OCI-LY7 (cell line): ENCODE measurements around the gene ITSN1. TPM values are rescaled to one million over a fixed set of nuclear protein-coding genes. Genes with fewer than 3 reads are reported as not detected.

Experiments
- BruUV-seq: library from RNA; stranded (reverse); fragments of 400-500 nt; replicated peaks from 2 replicates; lab custom pipeline; 2021; lab: Mats Ljungman, UMichigan
- CTCF ChIA-PET: fragments of 300-600 bp; sonication (Branson Sonifier 250); formaldehyde crosslinking; loops from one replicate; lab custom pipeline; 2022; ENCODE audit warnings: antibody characterized with exemption; ENCODE audit not compliant: unreplicated experiment; lab: Charles Lee
- POLR2A ChIA-PET: fragments of 300-600 bp; sonication (Branson Sonifier 250); formaldehyde crosslinking; loops from one replicate; lab custom pipeline; 2022; ENCODE audit warnings: antibody characterized with exemption; lab: Charles Lee
- DNase-seq: peaks from one replicate; pipeline ENCODE4 v3.0.0-alpha.2; 2015; ENCODE audit warnings: low spot score
- H2AFZ ChIP-seq: fragments of 200-600 bp; sonication (generic), shearing (Covaris generic); 2 replicates; pipeline ENCODE4 v1.6.1; 2014; ENCODE audit warnings: mild to moderate bottlenecking, antibody characterized with exemption, low read length, moderate library complexity
- H3K27ac ChIP-seq: fragments of 200-600 bp; sonication (generic); 2 replicates; pipeline ENCODE4 v1.5.1; 2014; ENCODE audit warnings: mixed run types, low read depth, mild to moderate bottlenecking, moderate library complexity, low read length, inconsistent platforms; ENCODE audit not compliant: poor library complexity, severe bottlenecking
- H3K36me3 ChIP-seq: fragments of 200-600 bp; sonication (generic); 2 replicates; pipeline ENCODE4 v1.6.1; 2014; ENCODE audit warnings: mild to moderate bottlenecking, antibody characterized with exemption, low read length, moderate library complexity, mixed read lengths; ENCODE audit not compliant: insufficient read depth
- H3K4me1 ChIP-seq: fragments of 200-600 bp; sonication (generic); 2 replicates; pipeline ENCODE4 v1.5.1; 2014; ENCODE audit warnings: mild to moderate bottlenecking, low read length; ENCODE audit not compliant: insufficient read depth, poor library complexity, severe bottlenecking
- H3K4me2 ChIP-seq: fragments of 200-600 bp; sonication (generic); 2 replicates; pipeline ENCODE4 v1.6.1; 2014; ENCODE audit warnings: mild to moderate bottlenecking, low read length
- H3K4me3 ChIP-seq: fragments of 200-600 bp; sonication (generic); 2 replicates; pipeline ENCODE4 v1.5.1; 2014; ENCODE audit warnings: mild to moderate bottlenecking, low read depth, low read length; ENCODE audit not compliant: poor library complexity, severe bottlenecking
- H3K79me2 ChIP-seq: fragments of 200-600 bp; sonication (generic); 2 replicates; pipeline ENCODE4 v1.6.1; 2016; ENCODE audit warnings: low read depth, mild to moderate bottlenecking, low read length, moderate library complexity, mixed read lengths; ENCODE audit not compliant: insufficient read depth
- H3K9me2 ChIP-seq: fragments of 200-600 bp; sonication (generic); 2 replicates; pipeline ENCODE4 v1.6.1; 2016; ENCODE audit warnings: mild to moderate bottlenecking, low read length, mixed read lengths; ENCODE audit not compliant: insufficient read depth
- H3K9me3 ChIP-seq: fragments of 200-600 bp; sonication (generic); 2 replicates; pipeline ENCODE4 v1.6.1; 2014; ENCODE audit warnings: mild to moderate bottlenecking, mixed run types, low read length, mixed read lengths
- H4K20me1 ChIP-seq: fragments of 200-600 bp; sonication (generic); 2 replicates; pipeline ENCODE4 v1.6.1; 2014; ENCODE audit warnings: mild to moderate bottlenecking, antibody characterized with exemption, low read length, moderate library complexity, mixed read lengths; ENCODE audit not compliant: insufficient read depth
- EZH2phosphoT487 ChIP-seq: fragments of 200-600 bp; sonication (generic); IDR thresholded peaks from 2 replicates; pipeline ENCODE4 v1.6.1; 2018; ENCODE audit warnings: low read depth, borderline replicate concordance, mild to moderate bottlenecking, mixed run types, antibody characterized with exemption, low read length, moderate library complexity, mixed read lengths
- intact Hi-C: fragments of 100-400 bp; cut with micrococcal nuclease; formaldehyde crosslinking; loops from one replicate; pipeline ENCODE4 v1.10.0; 2022; ENCODE audit not compliant: unreplicated experiment
- total RNA-seq, 2 experiments: library from RNA; depleted of rRNA in 1 of 2; stranded (reverse); fragments of >200 nt in 1 of 2; shearing (Covaris generic) in 1 of 2; gene quantifications; 2 replicates each; pipeline ENCODE4 v1.2.3, GENCODE V29; 2014 to 2022
- TF ChIP-seq, protein P1 (sequence below): fragments of 200-600 bp; sonication (generic); conservative IDR thresholded peaks from 2 replicates; pipeline ENCODE4 v1.5.1; 2014; ENCODE audit warnings: mild to moderate bottlenecking, antibody characterized with exemption, low read length, moderate library complexity, mixed read lengths

The ITSN1 gene
- total RNA-seq, 2 experiments from 2014 or later = 0.60 to 5.9 TPM

DNA sequence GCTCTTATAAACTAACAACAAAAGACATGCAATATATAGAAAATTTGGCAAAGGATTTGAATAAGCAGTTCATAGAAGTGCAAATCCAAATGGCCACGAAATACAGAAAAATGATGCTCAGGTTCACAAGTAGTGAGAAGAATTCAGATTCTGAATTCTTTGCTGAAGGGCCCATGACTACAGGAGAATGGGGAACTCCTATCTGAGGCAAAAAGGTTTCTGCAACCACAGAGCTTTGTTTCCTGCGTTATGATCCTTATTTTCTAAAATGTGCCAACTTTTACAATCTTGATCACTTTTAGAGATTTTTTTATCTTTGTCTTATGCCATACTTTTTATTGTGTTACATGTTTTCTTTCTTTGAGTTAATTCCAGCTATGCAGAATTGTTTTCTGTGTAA, 91.3 kb downstream of the ITSN1 start:
- TF ChIP-seq, protein P1, sequence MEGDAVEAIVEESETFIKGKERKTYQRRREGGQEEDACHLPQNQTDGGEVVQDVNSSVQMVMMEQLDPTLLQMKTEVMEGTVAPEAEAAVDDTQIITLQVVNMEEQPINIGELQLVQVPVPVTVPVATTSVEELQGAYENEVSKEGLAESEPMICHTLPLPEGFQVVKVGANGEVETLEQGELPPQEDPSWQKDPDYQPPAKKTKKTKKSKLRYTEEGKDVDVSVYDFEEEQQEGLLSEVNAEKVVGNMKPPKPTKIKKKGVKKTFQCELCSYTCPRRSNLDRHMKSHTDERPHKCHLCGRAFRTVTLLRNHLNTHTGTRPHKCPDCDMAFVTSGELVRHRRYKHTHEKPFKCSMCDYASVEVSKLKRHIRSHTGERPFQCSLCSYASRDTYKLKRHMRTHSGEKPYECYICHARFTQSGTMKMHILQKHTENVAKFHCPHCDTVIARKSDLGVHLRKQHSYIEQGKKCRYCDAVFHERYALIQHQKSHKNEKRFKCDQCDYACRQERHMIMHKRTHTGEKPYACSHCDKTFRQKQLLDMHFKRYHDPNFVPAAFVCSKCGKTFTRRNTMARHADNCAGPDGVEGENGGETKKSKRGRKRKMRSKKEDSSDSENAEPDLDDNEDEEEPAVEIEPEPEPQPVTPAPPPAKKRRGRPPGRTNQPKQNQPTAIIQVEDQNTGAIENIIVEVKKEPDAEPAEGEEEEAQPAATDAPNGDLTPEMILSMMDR = no peak
- Histone ChIP-seq H3K27ac (no peak overlapping the region), H3K4me2 (no peak overlapping the region), H3K9me3 (no peaks in the 10 kb centered on the region), H3K79me2 (no peaks in the 10 kb centered on the region), H4K20me1 (no peaks in the 10 kb centered on the region), H2AFZ (no peak overlapping the region), H3K36me3 (no peaks in the 10 kb centered on the region), H3K4me3 (no peak overlapping the region), H3K4me1 (no peaks in the 10 kb centered on the region), H3K9me2 (no peaks in the 10 kb centered on the region)
- intact Hi-C loops = no loop called here
- no TSS peak for BruUV-seq
- ChIA-PET CTCF (no interaction called here), POLR2A (interaction anchor here (0.5 to 1.5 kb wide), 2 partner anchors 30 to 1314 kb away, joined by 4 to 6 read pairs; no protein-coding TSS in a partner anchor)
- no peak for DNase-seq

DNA sequence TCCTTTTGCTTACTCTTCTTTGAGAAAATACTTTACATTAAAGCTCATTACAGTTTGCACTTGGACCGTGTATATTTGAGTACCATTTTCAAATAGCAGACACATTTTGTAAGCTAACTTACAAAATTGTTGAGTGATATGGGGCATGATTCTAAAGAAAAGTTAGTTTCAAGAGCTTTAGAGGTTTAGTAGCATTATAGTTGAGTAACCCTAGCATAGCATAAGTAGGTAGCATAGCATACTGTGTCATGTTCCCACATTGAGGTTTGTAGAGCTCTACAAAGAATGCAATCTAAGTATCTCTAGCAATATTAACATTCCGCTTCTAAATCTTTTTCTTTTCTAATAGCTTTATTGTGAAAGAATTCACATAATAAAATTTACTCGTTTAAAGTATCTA, 92.0 kb downstream of the ITSN1 start:
- Histone ChIP-seq H3K9me2 (no peaks in the 10 kb centered on the region), H4K20me1 (no peaks in the 10 kb centered on the region), H3K4me1 (no peaks in the 10 kb centered on the region), H3K79me2 (no peaks in the 10 kb centered on the region), H3K4me2 (no peak overlapping the region), H3K36me3 (no peaks in the 10 kb centered on the region), H3K9me3 (no peaks in the 10 kb centered on the region), H3K4me3 (no peak overlapping the region), H3K27ac (no peak overlapping the region), H2AFZ (no peak overlapping the region)
- no TSS peak for BruUV-seq
- intact Hi-C loops = no loop called here
- no peak for DNase-seq
- POLR2A ChIA-PET = interaction anchor here (1.0 to 1.5 kb wide), 2 partner anchors 14 to 31 kb away, joined by 3 to 6 read pairs; no protein-coding TSS in a partner anchor
- CTCF ChIA-PET = no interaction called here
- TF ChIP-seq EZH2phosphoT487 = no peak
- TF ChIP-seq, protein P1 = no peak

- H3K36me3 ChIP-seq = no peaks in the 10 kb centered on the region
- no peaks in the 10 kb centered on the region for H3K79me2 ChIP-seq
- H3K4me3 ChIP-seq = no peak overlapping the region
- CTCF ChIA-PET = no interaction called here
- no peak overlapping the region for H3K4me2 ChIP-seq
- DNase-seq = no peak
- intact Hi-C loops = no loop called here
- TF ChIP-seq, protein P1 = no peak
- no peak for TF ChIP-seq EZH2phosphoT487
- BruUV-seq = no TSS peak
- H2AFZ ChIP-seq = no peak overlapping the region
- H3K27ac ChIP-seq = no peak overlapping the region
- no peaks in the 10 kb centered on the region for H3K9me2 ChIP-seq
- POLR2A ChIA-PET = interaction anchor here (0.6 to 1.5 kb wide), 3 partner anchors 14 to 31 kb away, joined by 3 to 6 read pairs (median 3); no protein-coding TSS in a partner anchor
- no peaks in the 10 kb centered on the region for H3K9me3 ChIP-seq
- H4K20me1 ChIP-seq = no peaks in the 10 kb centered on the region
- no peaks in the 10 kb centered on the region for H3K4me1 ChIP-seq
These were observed 92.5 kb downstream of the ITSN1 start for GRCh38 chr21:33734818-33735217.
